Gastroesophageal sphincter (tissue), 3 donors: ENCODE results near the gene MRTFB.

Experiments
- CTCF ChIP-seq, 4 experiments: fragments of 200-600 bp in 2 of 4; fragments of 450-650 bp in 2 of 4; sonication (generic) in 1 of 4; IDR thresholded peaks; one replicate each; pipeline ENCODE4 v1.5.1; 2017 to 2019; ENCODE audit warnings: antibody characterized with exemption in 4 of 4, mild to moderate bottlenecking in 2 of 4, moderate library complexity in 2 of 4
- EP300 ChIP-seq: sonication (generic); formaldehyde crosslinking; IDR thresholded peaks from one replicate; pipeline ENCODE4 v1.6.1; 2017; ENCODE audit warnings: antibody characterized with exemption, mild to moderate bottlenecking
- POLR2A ChIP-seq, 2 donors: fragments of 450-650 bp; IDR thresholded peaks; one replicate each; pipeline ENCODE4 v1.6.1; 2017; ENCODE audit warnings: antibody characterized with exemption in 2 of 2, mild to moderate bottlenecking in 2 of 2, moderate library complexity in 1 of 2
- POLR2AphosphoS5 ChIP-seq: sonication (generic); formaldehyde crosslinking; IDR thresholded peaks from one replicate; pipeline ENCODE4 v1.6.1; 2017; ENCODE audit warnings: antibody characterized with exemption

DNA sequence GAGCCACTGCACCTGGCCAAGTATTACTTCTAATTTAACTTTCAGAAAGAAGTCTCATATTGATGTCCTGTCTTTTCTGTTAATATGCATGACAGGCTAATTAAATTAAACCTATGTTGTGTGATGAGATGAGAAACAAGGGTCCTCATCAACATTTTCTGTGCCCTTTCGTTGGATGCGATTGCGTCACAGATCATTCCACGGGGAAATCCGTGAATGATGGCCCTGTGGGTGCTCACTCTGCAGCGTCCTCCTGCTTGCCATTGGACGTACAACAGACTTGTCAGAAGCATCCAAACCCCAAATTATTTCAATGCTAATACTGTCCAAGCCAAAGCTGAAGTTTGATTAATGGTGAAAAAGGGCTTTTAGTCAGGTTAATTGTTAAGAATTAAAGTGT, 197.0 kb downstream of the MRTFB start:
- TF ChIP-seq POLR2A (IDR thresholded peaks at IDR 0.05) (no peak), EP300 (no peak), CTCF (IDR thresholded peaks at IDR 0.05) (no peak), POLR2AphosphoS5 (no peak)
